ENCODE measurements around the gene PLEKHO2. TPM values are rescaled to one million over a fixed set of nuclear protein-coding genes. Genes with fewer than 3 reads are reported as not detected.

The PLEKHO2 gene
- polyA plus RNA-seq, 1 of the 3 experiments (the other 2 are of a cell fraction) = 7.8 TPM

DNA sequence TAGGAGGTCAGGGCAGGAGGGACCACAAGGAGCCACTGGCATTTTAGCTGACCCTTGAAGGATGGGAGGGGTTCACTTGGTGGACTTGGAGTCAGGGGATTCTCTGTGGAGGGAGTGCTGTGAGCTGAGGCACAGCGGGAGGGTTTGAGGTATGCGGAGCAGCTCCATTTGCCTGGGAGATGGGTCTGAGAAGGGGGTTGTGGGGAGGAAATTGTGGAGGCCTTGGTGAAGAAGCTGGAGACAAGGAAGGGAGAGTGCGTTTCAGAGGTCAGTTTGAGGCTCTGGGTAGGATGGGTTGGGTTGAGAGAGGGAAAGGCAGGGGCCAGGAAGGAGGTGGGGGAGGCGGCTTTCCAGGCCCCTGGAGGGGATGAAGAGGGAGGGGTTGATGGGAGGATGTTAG is 20.2 kb downstream of the PLEKHO2 start (continued):
- TF ChIP-seq FOSL2 (IDR thresholded peaks at IDR 0.05; ENCODE audit: borderline replicate concordance, low read depth) = no peak

DNA sequence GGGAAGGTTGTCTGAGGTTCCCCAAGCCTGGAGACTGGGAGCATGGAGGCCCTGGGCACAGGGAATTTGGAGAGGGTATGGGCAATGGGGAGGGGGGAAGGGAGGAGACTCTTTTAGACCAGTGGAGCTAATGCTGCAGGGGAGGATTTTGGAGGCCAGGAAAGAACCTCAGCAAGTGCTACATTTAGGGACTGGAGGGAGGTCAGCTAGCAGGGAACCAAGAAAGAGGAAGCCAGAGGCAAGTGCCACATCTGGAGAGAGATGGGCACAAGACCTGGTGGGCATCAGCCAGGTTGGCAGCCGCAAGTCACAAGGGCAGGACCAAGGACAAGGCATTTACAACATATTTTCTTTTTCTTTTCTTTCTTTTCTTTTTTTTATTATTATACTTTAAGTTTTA is 20.7 kb downstream of the PLEKHO2 start:
- no peaks in the 10 kb centered on the region for H3K9me3 ChIP-seq
- H3K27me3 ChIP-seq (ENCODE audit: insufficient read depth) = no peaks in the 10 kb centered on the region
- no peak overlapping the region for H3K4me3 ChIP-seq (ENCODE audit: low read depth in 2 of 2, low read length in 1 of 2)
- CTCF ChIA-PET = no interaction called here
- H3K9me2 ChIP-seq = no peaks in the 10 kb centered on the region
- POLR2A ChIA-PET = no interaction called here
- H3K9ac ChIP-seq = no peak overlapping the region
- H2AFZ ChIP-seq (ENCODE audit: low read depth) = no peak overlapping the region
- H4K20me1 ChIP-seq (ENCODE audit: insufficient read depth) = no peaks in the 10 kb centered on the region
- H3K4me1 ChIP-seq (ENCODE audit: control insufficient read depth in 1 of 2, insufficient read depth in 2 of 2, low read depth in 1 of 2, low read length in 1 of 2) = peaks cover 13 to 20% of the 10 kb centered on the region in 2 experiments; a peak in 3 of 4 replicates
- no peak overlapping the region for H3K4me2 ChIP-seq
- peaks cover 11% of the 10 kb centered on the region; the same call in 1 of the 2 replicates for H3K79me2 ChIP-seq (ENCODE audit: insufficient read depth)
- no peak for DNase-seq
- 90% methylated on average over 1 of the region's 1 CpG for WGBS (ENCODE audit: low lambda C conversion rate)
- H3K36me3 ChIP-seq (replicated peaks in 1 of 2; ENCODE audit: control insufficient read depth in 1 of 2, insufficient read depth in 2 of 2, low read length in 1 of 2) = peaks cover 0 to 19% of the 10 kb centered on the region in 2 experiments
- H3K27ac ChIP-seq (ENCODE audit: low read depth in 2 of 2, low read length in 1 of 2) = no peak overlapping the region
- H3F3A ChIP-seq (replicated peaks; ENCODE audit: insufficient read depth) = no peaks in the 10 kb centered on the region
- TF ChIP-seq FOXJ3 (CRISPR knock-in tag; IDR thresholded peaks at IDR 0.05) (no peak), MEF2A (IDR thresholded peaks at IDR 0.05; ENCODE audit: borderline replicate concordance, low read depth) (no peak), JUND (IDR thresholded peaks at IDR 0.05) (no peak)

DNA sequence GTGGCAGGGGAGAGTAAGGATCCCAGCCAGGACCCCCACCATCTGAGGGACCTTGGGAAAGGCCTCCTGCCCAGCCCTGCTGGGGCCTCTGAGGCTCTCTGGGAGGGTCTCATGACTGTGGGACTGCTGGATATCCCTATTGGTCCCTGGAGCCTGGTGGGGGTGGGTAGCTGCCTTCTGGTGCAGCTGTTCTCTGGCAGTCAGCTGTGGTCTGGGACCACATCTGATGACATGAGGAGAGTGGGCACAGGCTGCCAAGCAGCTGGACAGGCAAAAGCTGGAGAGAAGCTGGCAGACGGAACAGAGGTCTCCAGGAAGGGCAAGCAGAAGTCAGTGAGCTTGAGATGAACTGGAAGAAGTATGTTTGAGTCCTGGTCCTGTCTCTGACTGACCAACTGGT is 22.4 kb downstream of the PLEKHO2 start:
- Histone ChIP-seq H3K9ac (no peak overlapping the region), H3K79me2 (ENCODE audit: insufficient read depth) (peaks cover 6% of the 10 kb centered on the region; the same call in 1 of the 2 replicates), H2AFZ (ENCODE audit: low read depth) (no peak overlapping the region), H3K4me1 (ENCODE audit: control insufficient read depth in 1 of 2, insufficient read depth in 2 of 2, low read depth in 1 of 2, low read length in 1 of 2) (peaks cover 4 to 11% of the 10 kb centered on the region in 2 experiments; a peak in 3 of 4 replicates), H3K4me3 (ENCODE audit: low read depth in 2 of 2, low read length in 1 of 2) (no peak overlapping the region), H3K9me3 (no peaks in the 10 kb centered on the region), H4K20me1 (ENCODE audit: insufficient read depth) (no peaks in the 10 kb centered on the region), H3K4me2 (no peak overlapping the region), H3K27ac (ENCODE audit: low read depth in 2 of 2, low read length in 1 of 2) (no peak overlapping the region), H3K36me3 (replicated peaks in 1 of 2; ENCODE audit: control insufficient read depth in 1 of 2, insufficient read depth in 2 of 2, low read length in 1 of 2) (peaks cover 0 to 19% of the 10 kb centered on the region in 2 experiments), H3K9me2 (no peaks in the 10 kb centered on the region), H3K27me3 (ENCODE audit: insufficient read depth) (no peaks in the 10 kb centered on the region), H3F3A (replicated peaks; ENCODE audit: insufficient read depth) (no peaks in the 10 kb centered on the region)
- TF ChIP-seq, protein P1, sequence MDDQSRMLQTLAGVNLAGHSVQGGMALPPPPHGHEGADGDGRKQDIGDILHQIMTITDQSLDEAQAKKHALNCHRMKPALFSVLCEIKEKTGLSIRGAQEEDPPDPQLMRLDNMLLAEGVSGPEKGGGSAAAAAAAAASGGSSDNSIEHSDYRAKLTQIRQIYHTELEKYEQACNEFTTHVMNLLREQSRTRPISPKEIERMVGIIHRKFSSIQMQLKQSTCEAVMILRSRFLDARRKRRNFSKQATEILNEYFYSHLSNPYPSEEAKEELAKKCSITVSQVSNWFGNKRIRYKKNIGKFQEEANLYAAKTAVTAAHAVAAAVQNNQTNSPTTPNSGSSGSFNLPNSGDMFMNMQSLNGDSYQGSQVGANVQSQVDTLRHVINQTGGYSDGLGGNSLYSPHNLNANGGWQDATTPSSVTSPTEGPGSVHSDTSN (IDR thresholded peaks at IDR 0.05) = no peak
- no peak for TF ChIP-seq ELF1 (IDR thresholded peaks at IDR 0.05)
- TF ChIP-seq, protein P2, sequence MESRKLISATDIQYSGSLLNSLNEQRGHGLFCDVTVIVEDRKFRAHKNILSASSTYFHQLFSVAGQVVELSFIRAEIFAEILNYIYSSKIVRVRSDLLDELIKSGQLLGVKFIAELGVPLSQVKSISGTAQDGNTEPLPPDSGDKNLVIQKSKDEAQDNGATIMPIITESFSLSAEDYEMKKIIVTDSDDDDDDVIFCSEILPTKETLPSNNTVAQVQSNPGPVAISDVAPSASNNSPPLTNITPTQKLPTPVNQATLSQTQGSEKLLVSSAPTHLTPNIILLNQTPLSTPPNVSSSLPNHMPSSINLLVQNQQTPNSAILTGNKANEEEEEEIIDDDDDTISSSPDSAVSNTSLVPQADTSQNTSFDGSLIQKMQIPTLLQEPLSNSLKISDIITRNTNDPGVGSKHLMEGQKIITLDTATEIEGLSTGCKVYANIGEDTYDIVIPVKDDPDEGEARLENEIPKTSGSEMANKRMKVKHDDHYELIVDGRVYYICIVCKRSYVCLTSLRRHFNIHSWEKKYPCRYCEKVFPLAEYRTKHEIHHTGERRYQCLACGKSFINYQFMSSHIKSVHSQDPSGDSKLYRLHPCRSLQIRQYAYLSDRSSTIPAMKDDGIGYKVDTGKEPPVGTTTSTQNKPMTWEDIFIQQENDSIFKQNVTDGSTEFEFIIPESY (IDR thresholded peaks at IDR 0.05; ENCODE audit: borderline replicate concordance, low read depth) = no peak
- TF ChIP-seq TCF12 (IDR thresholded peaks at IDR 0.05) = no peak
- no peak for TF ChIP-seq NRF1 (IDR thresholded peaks at IDR 0.05; ENCODE audit: low read depth, low read length)
- no peak for TF ChIP-seq RXRA (IDR thresholded peaks at IDR 0.05; ENCODE audit: borderline replicate concordance, low read depth)
- no peak for TF ChIP-seq NFIC (IDR thresholded peaks at IDR 0.05; ENCODE audit: borderline replicate concordance)
- no peak for TF ChIP-seq TEAD4 (IDR thresholded peaks at IDR 0.05; ENCODE audit: borderline replicate concordance, insufficient read depth)
- no peak for TF ChIP-seq FOSL2 (IDR thresholded peaks at IDR 0.05; ENCODE audit: borderline replicate concordance, low read depth)
- no peak for TF ChIP-seq EZH2phosphoT487 (IDR thresholded peaks at IDR 0.05; ENCODE audit: borderline replicate concordance, low read depth)
- TF ChIP-seq JUND (IDR thresholded peaks at IDR 0.05) = no peak
- DNase-seq = no peak
- POLR2A ChIA-PET = no interaction called here
- WGBS (ENCODE audit: low lambda C conversion rate) = 89% methylated on average over 1 of the region's 1 CpG
- CTCF ChIA-PET = no interaction called here
